Measurements from ENCODE around the gene SH3YL1.
A peak's percentile ranks its signal among the peaks of the same experiment; 100 is the strongest.

The SH3YL1 gene

DNA sequence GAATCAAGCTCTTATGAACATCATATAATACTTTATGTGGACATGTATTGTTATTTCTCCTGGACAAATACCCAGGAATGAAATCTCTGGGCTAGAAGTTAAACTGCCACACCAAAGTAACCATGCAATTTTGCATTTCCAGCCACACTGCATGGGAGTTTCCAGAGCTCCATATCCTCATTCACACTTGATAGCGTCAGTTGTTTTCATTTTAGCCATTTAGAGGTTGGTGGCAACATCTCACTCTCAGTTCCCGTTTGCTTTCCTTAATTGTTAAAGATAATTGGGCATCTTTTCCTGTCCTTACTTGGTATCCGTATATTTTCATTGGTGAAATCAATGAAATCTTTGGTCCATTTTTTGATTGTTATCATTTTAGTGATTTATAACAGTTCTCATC, 47.8 kb downstream of the SH3YL1 start:
- no peak for DNase-seq

DNA sequence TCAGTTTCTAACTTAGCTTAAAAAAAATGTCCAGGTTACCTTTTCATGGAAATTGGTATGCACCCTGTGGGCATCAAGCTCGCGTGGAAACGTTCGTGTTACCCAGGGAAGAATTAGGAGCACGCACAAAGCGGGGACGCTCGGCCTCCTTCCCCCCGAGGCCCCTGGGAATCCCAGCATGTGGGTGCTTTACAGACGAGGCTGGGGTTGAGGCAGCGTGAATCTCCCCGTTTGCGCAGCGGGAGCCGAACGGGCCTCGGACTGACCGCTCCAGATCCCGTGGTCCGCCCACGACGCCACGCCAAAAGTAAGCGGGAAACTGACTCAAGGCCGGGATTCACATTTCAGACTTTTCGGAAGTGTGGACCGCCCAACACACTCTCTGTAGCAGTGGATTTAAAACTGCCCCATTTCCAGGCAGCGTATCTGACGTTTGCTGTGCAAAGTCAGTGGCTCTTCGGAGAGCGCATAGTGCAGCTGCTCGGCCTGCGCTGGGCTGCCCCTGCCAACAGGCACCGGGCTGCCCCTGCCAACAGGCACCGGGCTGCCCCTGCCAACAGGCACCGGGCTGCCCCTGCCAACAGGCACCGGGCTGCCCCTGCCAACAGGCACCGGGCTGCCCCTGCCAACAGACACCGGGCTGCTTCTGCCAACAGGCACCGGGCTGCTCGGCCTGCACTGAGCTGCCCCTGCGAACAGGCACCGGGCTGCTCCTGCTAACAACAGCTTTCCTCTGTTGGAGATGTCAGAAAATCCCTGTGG, 49.7 kb downstream of the SH3YL1 start:
- no peak for DNase-seq

DNA sequence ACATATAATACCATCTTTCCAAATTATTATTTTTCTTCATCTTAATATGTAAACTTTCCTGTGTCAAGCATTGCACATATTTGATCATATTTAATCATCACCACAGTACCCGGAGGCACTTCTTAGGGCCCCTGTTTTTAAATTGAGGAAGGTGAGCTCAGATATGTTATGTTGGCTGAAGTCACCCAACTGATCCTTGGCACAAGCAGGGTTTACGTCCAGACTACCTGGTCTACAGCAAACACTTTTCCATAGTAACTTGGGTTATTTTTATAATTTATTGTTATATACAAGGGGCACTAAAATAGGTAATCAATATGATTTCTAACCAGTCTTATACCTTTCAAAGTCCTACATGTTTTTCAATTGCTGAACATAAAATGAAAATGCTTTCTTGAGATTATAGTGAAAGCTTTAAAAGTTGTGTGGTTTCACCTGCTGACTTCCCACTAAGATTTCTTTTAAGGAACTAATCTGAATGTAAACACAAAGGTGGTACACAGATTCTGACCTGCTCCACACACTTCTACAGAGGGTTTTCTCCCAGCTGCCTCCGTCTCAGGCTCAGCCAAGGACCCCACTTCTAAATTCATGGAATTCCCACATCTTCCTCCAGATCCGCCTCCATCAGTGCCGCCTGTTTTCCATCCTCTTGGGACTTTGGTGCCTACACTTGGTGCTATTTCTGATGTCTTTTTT, 52.2 kb downstream of the SH3YL1 start:
- DNase-seq: no peak

DNA sequence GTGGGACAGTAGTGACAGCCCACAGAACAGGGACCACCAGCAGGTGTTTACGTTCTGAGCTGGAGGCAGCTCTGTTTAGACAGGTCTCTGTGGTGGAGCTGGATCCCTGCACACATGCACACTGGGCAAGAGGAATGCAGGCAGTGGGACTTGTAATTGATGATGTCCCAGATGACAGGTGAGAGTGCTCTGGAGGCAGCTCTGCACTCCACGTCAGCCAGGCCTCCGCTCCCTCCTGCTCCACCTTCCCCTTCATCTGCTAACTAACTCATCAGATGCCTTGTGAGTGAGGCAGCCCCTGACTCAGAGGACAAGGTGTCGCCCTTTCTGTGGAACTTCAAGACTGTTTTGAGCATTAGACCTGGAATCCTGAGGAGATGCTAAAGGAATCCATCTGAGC, 53.2 kb downstream of the SH3YL1 start:
- no peak for DNase-seq

DNA sequence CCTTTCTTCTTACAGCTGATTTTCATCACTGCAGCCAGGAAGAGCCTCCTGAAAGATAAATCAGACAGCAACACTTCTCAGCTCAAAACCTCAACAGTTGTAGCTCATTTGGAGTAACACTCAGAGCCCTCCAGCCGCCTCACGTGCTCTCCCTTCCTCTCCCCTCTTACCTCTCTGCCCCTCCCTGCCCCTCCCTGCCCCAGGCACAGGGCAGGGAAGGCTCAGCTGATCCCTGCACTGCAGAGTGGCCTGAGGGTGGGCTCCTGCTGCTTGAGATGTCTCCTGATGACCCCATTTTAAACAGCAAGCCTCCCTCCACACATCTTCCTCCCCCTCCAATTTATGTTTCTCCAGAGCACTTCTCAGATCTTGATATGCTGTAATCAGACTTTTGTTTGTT, 54.4 kb downstream of the SH3YL1 start:
- no peak for DNase-seq

DNA sequence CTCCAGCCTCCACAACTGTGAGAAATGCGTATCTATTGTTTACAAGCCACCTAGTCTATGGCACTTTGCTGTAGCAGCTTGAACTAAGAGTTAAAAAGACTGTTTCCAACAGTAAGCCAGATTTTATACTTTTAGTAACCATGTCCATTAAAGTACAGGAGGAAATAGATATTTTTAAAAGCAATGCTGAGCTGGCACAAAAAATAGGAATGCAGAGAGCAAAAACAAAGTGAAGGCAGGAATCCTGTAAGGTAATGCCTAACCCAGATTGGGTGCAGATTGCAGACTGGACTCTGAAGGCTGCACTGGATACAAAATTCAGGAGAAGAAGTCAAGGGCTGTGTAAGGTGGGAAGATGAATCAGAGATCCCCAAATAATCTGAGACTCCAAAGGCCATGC, 55.5 kb downstream of the SH3YL1 start:
- DNase-seq: no peak

DNA sequence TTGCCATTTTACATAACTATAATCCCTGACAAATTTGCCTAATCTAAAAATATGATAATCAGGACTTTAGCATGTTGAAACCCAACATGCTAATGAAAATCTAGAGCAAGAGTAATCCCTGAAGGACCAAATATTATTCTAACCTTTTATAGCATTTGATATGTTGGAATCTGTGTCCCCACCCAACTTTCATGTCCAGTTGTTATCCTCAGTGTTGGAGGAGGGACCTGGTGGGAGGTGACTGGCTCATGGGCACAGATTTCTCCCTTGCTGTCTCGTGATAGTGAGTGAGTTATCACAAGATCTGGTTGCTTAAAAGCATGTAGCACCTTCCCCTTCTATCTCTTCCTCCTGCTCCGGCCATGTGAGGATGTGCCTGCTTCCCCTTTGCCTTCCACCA, 59.8 kb downstream of the SH3YL1 start:
- DNase-seq: no peak

DNA sequence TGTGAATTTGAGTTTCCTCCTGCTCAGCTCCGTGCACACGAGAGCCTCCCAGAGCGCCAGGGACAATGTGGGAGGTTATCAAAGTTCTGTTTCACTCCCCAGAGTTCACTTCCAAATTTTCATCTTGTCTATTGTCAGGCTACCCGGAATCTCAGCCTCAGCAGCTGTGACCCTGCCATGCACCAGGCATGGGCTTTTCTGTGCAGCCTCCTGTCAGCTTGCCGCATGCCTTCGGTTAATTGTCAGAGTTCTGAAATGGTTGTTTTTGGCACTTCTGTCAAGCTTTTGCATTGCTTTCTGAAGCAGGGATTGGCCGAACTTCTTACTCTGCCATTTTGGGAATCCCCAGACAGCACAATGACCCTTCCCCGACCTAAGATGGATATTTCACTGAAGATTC, 60.4 kb downstream of the SH3YL1 start:
- no peak for DNase-seq

DNA sequence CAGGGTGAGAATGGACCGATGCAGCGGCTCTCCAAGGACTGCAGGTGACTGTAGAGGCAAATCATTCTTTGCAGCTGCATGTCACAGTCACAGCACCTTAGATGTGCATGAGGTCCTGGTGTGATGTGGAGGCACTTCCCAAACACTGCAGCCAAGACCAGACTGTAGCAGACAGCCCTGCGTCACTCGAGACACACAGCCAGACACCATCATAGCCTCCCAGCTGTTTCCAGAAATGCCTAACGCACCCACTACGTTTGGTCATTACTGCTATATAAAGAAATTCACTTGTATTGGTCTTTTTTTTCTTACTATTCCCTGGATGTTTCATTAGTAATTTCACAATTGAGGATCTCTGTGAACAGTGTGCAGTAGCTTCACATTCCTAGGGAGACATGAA, 60.9 kb downstream of the SH3YL1 start:
- no peak for DNase-seq

DNA sequence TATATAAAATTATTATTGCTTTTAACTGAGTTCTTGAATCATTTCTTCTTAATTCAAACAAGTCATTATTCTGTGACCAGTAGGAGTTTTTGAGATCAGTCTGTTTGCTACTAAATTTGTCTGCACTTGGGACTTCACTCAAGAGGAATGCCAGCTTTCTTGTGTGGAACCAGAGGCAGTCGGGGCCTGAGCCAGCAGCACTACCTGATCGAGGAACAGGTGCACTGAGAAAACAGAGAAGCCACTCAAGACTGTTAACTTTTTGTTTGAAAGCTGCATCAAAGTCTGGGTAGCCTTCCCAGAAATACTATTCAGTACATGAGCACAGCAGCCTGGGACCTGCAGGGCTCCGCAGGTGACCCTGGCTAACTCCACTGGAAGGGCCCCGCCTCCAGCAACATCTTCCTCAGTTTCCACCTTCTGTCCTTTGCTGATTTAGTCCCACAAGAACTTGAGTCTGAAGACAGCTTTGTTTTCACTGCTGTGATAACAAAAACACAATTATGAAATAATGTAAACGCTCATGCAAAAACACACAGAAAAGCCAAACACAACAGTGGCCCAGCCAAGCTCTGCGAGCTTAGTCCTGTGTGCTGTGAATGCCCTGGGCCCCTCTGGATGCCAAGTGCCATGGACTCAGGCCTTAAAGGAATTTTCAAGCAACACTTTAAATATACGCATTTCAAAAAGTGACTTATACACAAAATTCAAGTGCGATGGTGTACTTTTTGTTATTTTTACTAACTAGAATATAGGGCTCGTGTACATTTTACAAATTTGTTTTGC, 62.0 kb downstream of the SH3YL1 start:
- no peak for DNase-seq

DNA sequence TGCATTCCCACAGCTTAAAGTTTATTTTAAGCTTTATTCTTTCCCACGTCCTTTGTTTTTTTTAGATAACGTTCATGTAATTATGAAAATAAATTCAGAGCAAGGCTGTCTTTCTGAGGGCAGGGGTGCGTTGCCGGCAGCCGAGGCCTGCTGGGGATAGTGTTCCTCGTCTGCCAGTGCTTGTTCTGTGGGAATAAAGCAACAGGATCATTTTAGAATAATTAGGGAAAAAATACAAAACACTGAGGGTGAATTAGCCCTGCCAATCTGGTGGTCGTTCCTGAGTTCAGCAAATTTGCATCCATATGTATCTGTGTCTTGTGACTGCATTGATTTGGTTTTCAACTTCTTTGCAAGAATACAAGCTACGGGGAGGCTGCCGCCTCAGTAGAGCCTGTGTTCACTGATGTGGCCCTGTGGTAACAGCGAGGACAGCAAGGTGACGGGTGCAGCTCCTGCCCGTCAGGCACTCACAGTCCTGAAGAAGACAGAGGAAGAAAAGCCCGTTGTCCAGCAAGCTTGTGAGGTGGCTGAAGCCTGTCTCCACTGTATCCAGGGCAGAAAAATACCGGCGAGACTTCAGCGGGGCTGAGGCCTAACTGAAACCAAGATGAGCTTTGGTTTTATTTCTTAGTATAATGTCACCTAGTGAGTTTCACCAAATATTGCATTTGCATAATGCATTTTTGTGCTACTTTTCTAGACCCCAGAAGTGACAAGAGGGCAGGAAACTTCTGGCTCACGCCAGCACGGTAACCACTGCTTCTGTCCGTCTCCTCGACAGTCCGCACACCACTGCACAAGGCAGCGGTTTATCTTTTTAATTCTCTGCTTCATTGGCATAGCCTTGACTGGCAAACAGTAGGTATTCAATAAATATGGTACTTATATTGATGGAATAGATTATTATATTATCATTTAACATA, 64.5 kb downstream of the SH3YL1 start:
- no peak for DNase-seq

DNA sequence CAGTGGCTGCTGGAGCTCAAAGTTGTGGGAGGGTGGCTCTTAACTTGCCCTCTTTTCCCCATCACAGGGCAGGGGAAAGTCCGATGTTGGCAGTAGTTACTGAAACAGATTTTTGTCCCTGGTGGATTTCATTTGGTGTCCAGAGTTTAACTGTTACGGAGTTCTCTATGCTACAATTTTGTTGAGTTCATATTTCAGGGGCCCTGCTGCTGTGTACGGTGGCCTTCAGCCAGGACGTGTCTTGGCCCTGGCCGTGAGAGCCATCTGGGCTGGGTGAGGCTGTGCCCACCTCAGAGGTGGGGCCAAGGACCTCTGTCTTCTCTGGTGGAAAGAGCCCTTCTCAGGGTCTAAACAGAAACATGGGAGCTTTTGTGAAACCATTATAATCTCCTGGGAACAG, 67.4 kb downstream of the SH3YL1 start:
- DNase-seq: no peak

DNA sequence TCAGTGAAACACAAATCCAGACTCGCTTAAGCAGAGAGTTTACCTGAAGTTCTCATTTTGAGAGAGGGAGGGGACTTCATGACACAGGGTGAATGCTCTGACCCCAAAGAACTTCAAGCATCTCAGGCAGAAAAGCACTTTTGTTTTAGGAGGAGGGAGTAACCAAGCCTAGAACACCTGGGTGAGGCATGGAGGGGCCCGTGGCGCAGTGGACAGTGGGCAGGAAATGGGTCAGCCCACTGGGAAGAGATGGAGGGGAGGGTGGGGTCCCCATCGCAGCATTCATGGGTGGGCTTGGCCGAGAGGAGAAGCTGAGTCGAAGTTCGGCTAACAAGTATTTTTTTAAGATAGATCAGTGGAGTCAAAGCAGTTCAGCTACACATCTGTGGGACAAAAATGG, 67.9 kb downstream of the SH3YL1 start:
- DNase-seq: no peak

DNA sequence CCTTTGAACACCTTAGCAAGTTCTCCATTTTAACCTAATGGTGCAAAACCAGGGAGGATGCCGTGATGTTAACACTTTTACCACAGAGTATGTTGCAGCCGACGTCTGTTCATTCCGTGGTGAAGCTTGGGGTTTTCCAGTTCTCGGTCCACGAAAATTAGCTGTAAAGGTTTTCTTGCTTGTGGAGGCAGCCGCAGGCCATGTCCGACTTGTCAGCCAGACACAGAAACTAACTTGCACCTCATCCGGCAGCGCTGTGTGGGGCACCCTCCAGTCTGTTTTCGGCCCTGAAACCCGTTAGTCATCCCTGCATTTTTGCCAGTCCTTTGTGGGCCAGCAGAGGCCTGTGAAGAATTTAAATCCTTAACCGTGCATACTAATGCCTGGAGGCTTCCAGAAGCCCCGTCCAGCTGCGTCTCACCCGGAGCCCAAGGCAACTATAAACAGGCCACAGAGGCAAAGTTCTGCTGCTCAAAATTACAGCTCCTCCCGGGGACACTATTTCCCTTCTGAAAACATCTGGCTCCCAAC, 70.6 kb downstream of the SH3YL1 start:
- DNase-seq: peak; percentile 65

DNA sequence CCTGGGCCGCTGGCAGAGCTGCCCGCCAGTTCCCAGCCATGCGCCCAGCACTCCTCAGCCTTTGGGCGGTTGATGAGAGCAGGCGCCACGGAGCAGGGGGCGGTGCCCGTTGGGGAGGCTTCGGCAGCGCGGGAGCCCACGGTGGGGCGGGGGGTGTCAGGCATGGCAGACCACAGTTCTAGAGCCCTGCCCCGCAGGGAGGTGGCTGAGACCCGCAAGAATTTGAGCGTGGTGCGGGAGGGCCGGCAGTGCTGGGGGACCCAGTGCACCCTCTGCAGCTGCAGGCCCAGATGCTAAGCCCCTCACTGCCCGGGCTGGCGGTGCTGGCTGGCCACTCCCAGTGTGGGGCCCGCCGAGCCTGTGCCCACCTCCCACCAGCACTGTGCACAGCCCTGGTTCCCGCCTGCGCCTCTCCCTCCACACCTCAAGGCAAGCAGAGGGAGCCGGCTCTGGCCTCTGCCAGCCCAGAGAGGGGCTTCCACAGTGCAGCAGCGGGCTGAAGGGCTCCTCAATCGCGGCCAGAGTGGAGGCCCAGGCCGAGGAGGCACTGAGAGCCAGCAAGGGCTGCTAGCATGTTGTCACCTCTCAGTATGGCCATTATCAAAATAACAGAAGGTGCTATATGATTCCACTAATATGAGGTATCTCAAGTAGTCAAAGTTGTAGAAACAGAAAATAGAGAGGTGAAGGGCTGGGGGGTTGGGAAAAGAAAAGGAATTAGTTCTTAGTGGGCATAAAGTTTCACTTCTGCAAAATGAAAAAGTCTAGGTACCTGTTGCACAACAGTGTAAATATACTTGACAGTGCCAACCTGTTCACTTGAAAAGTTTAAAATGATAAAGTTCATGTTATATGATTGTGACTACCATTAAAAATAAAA, 72.3 kb downstream of the SH3YL1 start:
- no peak for DNase-seq

DNA sequence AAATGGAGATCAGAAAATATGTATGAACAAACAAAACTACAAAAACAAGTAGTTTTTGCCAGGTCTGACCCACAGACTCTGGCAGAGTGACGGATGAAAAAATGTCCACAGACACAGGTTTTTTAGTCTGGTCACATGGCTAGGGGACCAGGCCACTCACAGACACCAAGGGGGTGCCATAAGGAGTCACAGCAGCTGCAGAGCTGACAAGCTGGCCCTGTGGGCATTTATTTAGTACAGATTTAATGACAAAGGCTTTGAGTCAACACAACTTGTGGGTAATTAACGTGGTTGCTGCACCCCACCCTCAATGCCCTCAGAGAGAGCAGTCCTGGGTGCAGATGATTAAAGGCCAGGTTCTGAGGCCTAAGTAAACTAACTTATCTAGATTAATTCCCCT, 76.0 kb downstream of the SH3YL1 start:
- DNase-seq: no peak

DNA sequence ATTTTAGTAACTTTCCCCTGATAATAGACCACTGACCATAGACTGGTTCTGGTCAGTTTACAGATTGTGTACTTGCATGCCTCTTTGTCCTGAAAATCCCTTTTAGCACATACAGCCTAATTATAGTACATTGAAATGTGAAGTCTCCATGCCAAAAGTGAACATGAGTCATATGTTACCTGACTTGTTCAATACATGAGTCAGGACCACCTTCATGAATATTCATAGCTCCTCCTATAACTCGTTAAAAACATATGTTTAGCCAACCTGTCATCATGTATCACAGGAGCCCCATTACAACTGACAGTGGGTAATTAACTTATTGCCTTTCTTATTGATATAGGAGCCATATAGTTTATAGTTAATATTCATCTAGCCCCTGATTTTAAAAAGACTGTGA, 78.6 kb downstream of the SH3YL1 start:
- no peak for DNase-seq

DNA sequence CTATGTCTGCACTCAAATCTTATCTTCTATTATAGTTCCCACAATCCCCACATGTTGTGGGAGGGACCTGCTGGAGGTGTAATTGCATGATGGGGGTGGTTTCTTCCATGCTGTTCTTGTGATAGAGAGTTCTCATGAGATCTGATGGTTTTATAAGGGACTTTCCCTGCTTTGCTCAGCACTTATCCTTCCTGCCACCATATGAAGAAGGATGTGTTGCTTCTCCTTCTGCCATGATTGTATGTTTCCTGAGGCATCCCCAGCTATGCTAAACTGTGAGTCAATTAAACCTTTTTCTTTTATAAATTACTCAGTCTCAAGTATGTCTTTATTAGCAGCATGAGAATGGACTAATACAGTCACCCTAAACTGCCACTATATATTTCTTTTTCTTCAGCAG, 79.1 kb downstream of the SH3YL1 start:
- DNase-seq: no peak

DNA sequence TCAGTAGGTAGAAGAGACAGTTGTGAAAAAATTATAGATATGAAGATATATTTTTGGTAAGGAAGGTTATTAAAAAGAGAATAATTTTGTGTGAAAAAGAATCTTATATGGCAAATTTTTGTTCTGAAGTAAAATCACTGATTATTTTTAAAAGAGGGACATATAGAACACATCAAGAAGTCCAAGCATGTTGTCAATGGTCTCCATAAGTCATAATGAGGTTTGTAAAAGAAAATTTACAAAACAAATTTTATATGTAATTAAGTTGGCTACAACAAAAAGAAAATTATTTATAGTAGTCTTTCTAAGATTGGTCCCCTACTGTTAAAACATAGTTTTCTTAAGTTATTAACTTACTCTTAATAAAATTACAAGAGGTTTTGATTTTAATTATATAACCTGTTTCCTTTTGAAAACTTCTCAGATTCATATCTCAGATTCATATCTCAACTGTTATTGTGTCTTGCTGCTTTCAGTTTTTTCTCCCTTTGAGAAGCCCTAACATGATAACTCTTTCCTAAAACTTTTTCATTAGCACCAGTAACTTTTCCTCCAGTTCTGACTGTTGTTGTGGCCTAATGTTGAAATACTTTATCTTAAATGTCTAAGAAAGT, 81.2 kb downstream of the SH3YL1 start:
- no peak for DNase-seq

DNA sequence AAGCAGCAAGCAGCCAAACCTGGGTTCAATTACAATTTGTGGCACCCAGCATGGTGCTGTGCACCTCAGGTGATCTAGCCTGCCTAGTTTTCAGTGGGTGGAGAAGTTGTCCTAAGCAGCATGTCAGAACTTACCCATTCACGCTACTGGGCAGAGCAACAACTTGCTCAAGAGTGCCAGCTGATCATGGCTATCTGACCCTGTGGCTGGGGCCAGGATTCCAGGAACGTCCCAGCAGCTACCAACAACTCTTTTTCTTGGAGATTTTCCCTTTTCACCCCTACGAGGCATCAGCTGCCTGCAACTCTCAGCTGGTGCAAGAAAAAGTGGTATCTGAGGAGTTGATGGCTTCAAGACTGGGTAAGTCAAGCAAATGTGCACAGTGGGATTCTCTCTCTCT, 83.5 kb downstream of the SH3YL1 start:
- no peak for DNase-seq

DNA sequence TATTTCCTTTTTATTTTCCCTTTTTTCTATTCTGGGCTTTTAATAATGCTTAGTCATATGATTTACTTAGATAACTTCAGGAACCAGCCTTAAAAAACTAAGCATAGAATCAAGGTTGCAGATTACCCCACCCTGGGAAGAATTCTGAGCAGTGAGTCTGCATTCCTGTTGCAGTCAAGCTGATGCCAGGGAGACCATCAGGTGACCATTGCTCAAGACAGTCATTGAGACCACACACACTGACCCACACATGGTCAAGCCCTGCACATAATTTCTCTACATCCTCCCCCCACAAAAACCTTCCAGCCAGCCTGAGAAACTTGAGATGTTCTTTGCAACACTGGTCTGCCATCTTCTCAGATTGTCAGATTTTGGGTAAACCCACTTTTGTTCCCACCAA, 83.9 kb downstream of the SH3YL1 start:
- no peak for DNase-seq

All from CD4-positive, alpha-beta T cell treated with Interleukin-21 for 1 hour (primary cell).